Mesothelial cell of epicardium (in vitro differentiated cells): ENCODE results near the gene RRAGD. TPM values are rescaled to one million over a fixed set of nuclear protein-coding genes. Genes with fewer than 3 reads are reported as not detected.

Source experiments
- DNase-seq, 2 experiments: peaks; one replicate each; pipeline ENCODE4 v3.0.0; 2021; ENCODE audit warnings: low spot score in 2 of 2; ENCODE audit not compliant: unreplicated experiment in 2 of 2
- H3K27ac Mint-ChIP-seq: 2 replicates; pipeline ENCODE4 v1.8.0; 2021; ENCODE audit warnings: mixed read lengths
- H3K27me3 Mint-ChIP-seq: 2 replicates; pipeline ENCODE4 v1.8.0; 2021; ENCODE audit warnings: low read depth, mixed read lengths
- H3K36me3 Mint-ChIP-seq: 2 replicates; pipeline ENCODE4 v1.8.0; 2021; ENCODE audit warnings: mixed read lengths
- H3K4me1 Mint-ChIP-seq: 2 replicates; pipeline ENCODE4 v1.8.0; 2021; ENCODE audit warnings: mixed read lengths
- H3K4me3 Mint-ChIP-seq: 2 replicates; pipeline ENCODE4 v1.8.0; 2021; ENCODE audit warnings: mild to moderate bottlenecking, moderate library complexity, mixed read lengths
- H3K9me3 Mint-ChIP-seq: 2 replicates; pipeline ENCODE4 v1.8.0; 2021; ENCODE audit warnings: mixed read lengths
- total RNA-seq: library from RNA; stranded (reverse); gene quantifications from 3 replicates; pipeline ENCODE4 v1.2.1, GENCODE V29; 2021
- TF ChIP-seq, protein P1 (sequence below): fragments of 200-600 bp; sonication (generic); IDR thresholded peaks from one replicate; pipeline ENCODE4 v1.5.0; 2021; ENCODE audit warnings: antibody characterized with exemption; ENCODE audit not compliant: unreplicated experiment

RRAGD gene
- total RNA-seq, 1 donor from 2014 or later, result 6.9 TPM

DNA sequence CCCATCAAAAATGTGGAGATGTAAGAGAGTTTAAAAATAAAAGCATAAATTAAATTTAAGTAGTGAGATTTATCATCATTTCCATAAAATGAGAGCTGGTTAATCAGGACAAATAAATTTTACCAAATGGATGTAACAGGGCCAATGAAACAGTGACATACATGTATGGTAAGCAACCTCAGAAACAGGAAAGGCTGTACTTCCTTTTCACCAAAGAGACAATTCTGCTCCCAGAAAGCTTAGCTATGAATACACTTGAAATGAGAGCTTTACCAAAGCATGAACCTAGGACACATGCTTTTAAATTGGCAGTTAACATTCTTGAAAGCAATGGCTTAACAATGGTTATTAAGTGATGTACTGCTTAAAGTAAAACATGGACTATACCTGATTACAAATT lies 47.5 kb downstream of the RRAGD start:
- Mint-ChIP-seq H3K9me3 (no peaks in the 10 kb centered on the region), H3K4me1 (peaks cover 7% of the 10 kb centered on the region), H3K27ac (no peak overlapping the region), H3K4me3 (no peak overlapping the region), H3K36me3 (no peaks in the 10 kb centered on the region), H3K27me3 (no peaks in the 10 kb centered on the region)
- DNase-seq, result no peak
- TF ChIP-seq, protein P1, sequence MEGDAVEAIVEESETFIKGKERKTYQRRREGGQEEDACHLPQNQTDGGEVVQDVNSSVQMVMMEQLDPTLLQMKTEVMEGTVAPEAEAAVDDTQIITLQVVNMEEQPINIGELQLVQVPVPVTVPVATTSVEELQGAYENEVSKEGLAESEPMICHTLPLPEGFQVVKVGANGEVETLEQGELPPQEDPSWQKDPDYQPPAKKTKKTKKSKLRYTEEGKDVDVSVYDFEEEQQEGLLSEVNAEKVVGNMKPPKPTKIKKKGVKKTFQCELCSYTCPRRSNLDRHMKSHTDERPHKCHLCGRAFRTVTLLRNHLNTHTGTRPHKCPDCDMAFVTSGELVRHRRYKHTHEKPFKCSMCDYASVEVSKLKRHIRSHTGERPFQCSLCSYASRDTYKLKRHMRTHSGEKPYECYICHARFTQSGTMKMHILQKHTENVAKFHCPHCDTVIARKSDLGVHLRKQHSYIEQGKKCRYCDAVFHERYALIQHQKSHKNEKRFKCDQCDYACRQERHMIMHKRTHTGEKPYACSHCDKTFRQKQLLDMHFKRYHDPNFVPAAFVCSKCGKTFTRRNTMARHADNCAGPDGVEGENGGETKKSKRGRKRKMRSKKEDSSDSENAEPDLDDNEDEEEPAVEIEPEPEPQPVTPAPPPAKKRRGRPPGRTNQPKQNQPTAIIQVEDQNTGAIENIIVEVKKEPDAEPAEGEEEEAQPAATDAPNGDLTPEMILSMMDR, result no peak

GRCh38 chr6:89361171-89361570 lies 50.9 kb downstream of the RRAGD start:
- H3K4me3 Mint-ChIP-seq, result no peak overlapping the region
- H3K4me1 Mint-ChIP-seq, result no peaks in the 10 kb centered on the region
- TF ChIP-seq, protein P1, result no peak
- H3K27ac Mint-ChIP-seq, result no peak overlapping the region
- no peak for DNase-seq
- H3K27me3 Mint-ChIP-seq, result no peaks in the 10 kb centered on the region
- no peaks in the 10 kb centered on the region for H3K9me3 Mint-ChIP-seq
- H3K36me3 Mint-ChIP-seq, result no peaks in the 10 kb centered on the region

DNA sequence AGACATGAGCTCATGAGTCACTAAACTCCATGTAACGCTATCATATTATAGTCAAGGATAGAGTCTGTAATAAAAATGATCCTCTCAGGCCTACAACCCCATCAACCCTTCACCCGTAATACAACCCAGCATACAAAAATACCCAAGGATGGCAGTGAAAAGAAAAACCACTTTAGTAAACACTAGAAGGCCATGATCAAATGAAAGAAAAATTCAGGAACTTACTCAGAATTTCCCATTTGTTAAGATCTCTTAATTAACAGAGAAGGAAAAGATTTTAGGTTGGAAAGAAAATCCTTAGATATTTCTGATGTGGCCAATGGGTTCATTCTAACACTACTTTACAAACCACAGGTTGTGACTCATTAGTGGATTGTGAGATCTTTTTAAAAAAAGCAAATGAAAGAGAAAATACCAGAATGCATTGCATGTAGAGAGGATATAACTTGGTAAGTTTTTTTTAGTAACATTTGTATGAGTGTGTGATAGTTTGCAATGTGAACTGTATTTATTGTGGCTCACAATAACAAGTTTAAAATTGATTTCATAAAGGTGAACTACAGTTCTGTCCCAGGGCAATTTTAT lies 51.6 kb downstream of the RRAGD start:
- no peaks in the 10 kb centered on the region for H3K27me3 Mint-ChIP-seq
- no peaks in the 10 kb centered on the region for H3K9me3 Mint-ChIP-seq
- H3K4me3 Mint-ChIP-seq, result no peak overlapping the region
- H3K36me3 Mint-ChIP-seq, result no peaks in the 10 kb centered on the region
- TF ChIP-seq, protein P1, result no peak
- H3K27ac Mint-ChIP-seq, result no peak overlapping the region
- no peaks in the 10 kb centered on the region for H3K4me1 Mint-ChIP-seq
- no peak for DNase-seq

GRCh38 chr6:89359561-89359960 lies 52.5 kb downstream of the RRAGD start:
- TF ChIP-seq, protein P1, result no peak
- Mint-ChIP-seq H3K36me3 (no peaks in the 10 kb centered on the region), H3K27me3 (no peaks in the 10 kb centered on the region), H3K4me3 (no peak overlapping the region), H3K27ac (no peak overlapping the region), H3K4me1 (no peaks in the 10 kb centered on the region), H3K9me3 (no peaks in the 10 kb centered on the region)
- DNase-seq, result no peak

GRCh38 chr6:89357390-89357789 lies 54.7 kb downstream of the RRAGD start:
- Mint-ChIP-seq H3K4me3 (no peak overlapping the region), H3K27ac (no peak overlapping the region)

More at GRCh38 chr6:89357390-89357789, 54.7 kb downstream of the RRAGD start:
- TF ChIP-seq, protein P1, result no peak
- no peaks in the 10 kb centered on the region for H3K9me3 Mint-ChIP-seq
- H3K36me3 Mint-ChIP-seq, result no peaks in the 10 kb centered on the region
- H3K27me3 Mint-ChIP-seq, result no peaks in the 10 kb centered on the region
- peaks cover 7% of the 10 kb centered on the region for H3K4me1 Mint-ChIP-seq
- DNase-seq, result no peak
